Upper lobe of right lung (tissue), 1 donor: ENCODE data around the gene DLG5. TPM values are rescaled to one million over a fixed set of nuclear protein-coding genes. Genes with fewer than 3 reads are reported as not detected.

Experiments used
- ATAC-seq: fragments of 200-7000 bp; cut with Tn5 transposase; one replicate; pipeline ENCODE4 v1.9.1; 2020; ENCODE audit warnings: mild to moderate bottlenecking, moderate library complexity
- DNase-seq: peaks from one replicate; pipeline ENCODE4 v3.0.0-alpha.2; 2020
- H3K27ac ChIP-seq: fragments of 200-600 bp; one replicate; pipeline ENCODE4 v1.8.0; 2022
- H3K27me3 ChIP-seq: fragments of 200-600 bp; one replicate; pipeline ENCODE4 v1.8.0; 2022; ENCODE audit warnings: mild to moderate bottlenecking
- H3K36me3 ChIP-seq: fragments of 200-600 bp; one replicate; pipeline ENCODE4 v1.8.0; 2022
- H3K4me1 ChIP-seq: fragments of 200-600 bp; one replicate; pipeline ENCODE4 v1.8.0; 2022
- H3K4me3 ChIP-seq: fragments of 200-600 bp; one replicate; pipeline ENCODE4 v1.8.0; 2022; ENCODE audit warnings: mild to moderate bottlenecking
- H3K9me3 ChIP-seq: fragments of 200-600 bp; one replicate; pipeline ENCODE4 v1.8.0; 2022
- CTCF ChIP-seq: fragments of 200-600 bp; IDR thresholded peaks from one replicate; pipeline ENCODE4 v1.8.0; 2022; ENCODE audit warnings: antibody characterized with exemption
- intact Hi-C: fragments of 100-400 bp; cut with DNase I; formaldehyde crosslinking; loops from one replicate; pipeline ENCODE4 v1.11.0; 2022
- total RNA-seq: library from RNA; stranded (reverse); fragmentation: NEBNext Ultra II Directional; extraction: Animal tissue kit (Norgen Biotek cat#: 25700); gene quantifications from one replicate; pipeline ENCODE4 v1.2.1, GENCODE V29; 2021
- donor health status: DM: no; HTN: yes; CAD: no; lungs with severe emphysema.

Gene DLG5
- total RNA-seq, 1 donor from 2014 or later: 19.3 TPM

DNA sequence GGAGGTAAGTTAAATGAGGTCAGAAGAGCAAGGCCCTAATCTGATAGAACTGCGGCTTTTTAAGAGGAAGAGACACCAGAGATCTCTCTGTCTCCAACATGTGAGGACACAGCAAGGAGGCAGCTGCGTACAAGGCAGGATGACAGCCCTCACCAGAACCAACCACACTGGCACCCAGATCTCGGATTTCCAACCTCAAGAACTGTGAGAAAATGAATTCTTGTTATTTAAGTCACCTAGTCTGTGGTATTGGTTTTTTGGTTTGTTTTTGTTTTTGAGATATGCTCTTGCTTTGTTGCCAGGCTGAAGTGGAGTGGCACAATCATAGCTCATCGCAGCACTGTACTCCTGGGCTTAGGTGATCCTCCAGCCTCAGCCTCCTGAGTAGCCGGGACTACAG, 127.2 kb downstream of the DLG5 start:
- DNase-seq: no peak
- TF ChIP-seq CTCF: no peak
- no peak for ATAC-seq
- Histone ChIP-seq H3K27me3 (no peaks in the 10 kb centered on the region), H3K36me3 (peaks cover 61% of the 10 kb centered on the region), H3K9me3 (no peaks in the 10 kb centered on the region), H3K27ac (no peak overlapping the region), H3K4me3 (no peak overlapping the region), H3K4me1 (no peaks in the 10 kb centered on the region)
- intact Hi-C loops: no loop called here

GRCh38 chr10:77798940-77799339, 127.6 kb downstream of the DLG5 start:
- Histone ChIP-seq H3K36me3 (peaks cover 61% of the 10 kb centered on the region), H3K27ac (no peak overlapping the region), H3K4me3 (no peak overlapping the region), H3K4me1 (no peaks in the 10 kb centered on the region), H3K27me3 (no peaks in the 10 kb centered on the region), H3K9me3 (no peaks in the 10 kb centered on the region)
- intact Hi-C loops: no loop called here
- DNase-seq (no peak), ATAC-seq (no peak)
- no peak for TF ChIP-seq CTCF

GRCh38 chr10:77796311-77796915, 130.1 kb downstream of the DLG5 start:
- DNase-seq: no peak
- H3K27me3 ChIP-seq: no peaks in the 10 kb centered on the region
- no peaks in the 10 kb centered on the region for H3K9me3 ChIP-seq
- peaks cover 75% of the 10 kb centered on the region for H3K36me3 ChIP-seq
- no peak for ATAC-seq
- intact Hi-C loops: no loop called here
- H3K4me3 ChIP-seq: no peak overlapping the region
- H3K4me1 ChIP-seq: no peaks in the 10 kb centered on the region
- H3K27ac ChIP-seq: no peak overlapping the region
- no peak for TF ChIP-seq CTCF

DNA sequence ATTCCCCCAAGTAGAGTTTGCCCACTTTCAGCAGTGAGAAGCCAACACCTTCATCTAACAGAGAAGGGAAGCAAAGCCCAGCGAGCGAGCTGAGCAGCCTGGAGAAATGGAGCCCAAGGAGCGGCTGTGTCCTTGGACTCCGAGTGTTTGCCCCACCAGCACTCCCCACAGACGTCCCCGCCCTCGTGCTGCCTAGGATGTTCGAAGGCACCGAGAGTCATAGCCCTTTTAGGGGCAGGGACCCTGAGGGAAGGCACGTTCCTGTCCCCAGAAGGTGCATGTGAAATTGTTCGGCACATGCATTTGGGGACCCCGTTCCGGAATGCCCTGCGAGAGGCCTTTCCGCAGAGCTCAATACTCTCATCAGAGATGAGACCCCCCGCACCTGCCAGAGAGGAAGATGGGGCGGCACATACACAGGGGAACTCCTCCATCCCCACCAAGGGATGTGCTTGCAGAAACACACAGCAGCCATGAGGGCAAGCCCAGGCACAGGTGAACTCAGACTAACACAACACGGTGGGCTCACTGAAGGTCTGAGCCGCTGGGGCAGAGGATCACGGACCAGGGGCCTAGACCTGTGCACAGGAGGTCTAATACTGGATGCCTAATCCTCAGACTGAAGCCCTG, 131.0 kb downstream of the DLG5 start:
- H3K9me3 ChIP-seq: no peaks in the 10 kb centered on the region
- DNase-seq (no peak), ATAC-seq (no peak)
- intact Hi-C loops: no loop called here
- TF ChIP-seq CTCF: no peak
- no peak overlapping the region for H3K27ac ChIP-seq
- no peak overlapping the region for H3K4me3 ChIP-seq
- H3K36me3 ChIP-seq: peaks cover 75% of the 10 kb centered on the region
- H3K4me1 ChIP-seq: no peaks in the 10 kb centered on the region
- H3K27me3 ChIP-seq: no peaks in the 10 kb centered on the region

GRCh38 chr10:77794256-77795142, 132.1 kb downstream of the DLG5 start:
- Histone ChIP-seq H3K9me3 (no peaks in the 10 kb centered on the region), H3K4me3 (no peak overlapping the region), H3K27me3 (no peaks in the 10 kb centered on the region), H3K27ac (no peak overlapping the region), H3K36me3 (peaks cover 68% of the 10 kb centered on the region), H3K4me1 (no peaks in the 10 kb centered on the region)
- no peak for ATAC-seq
- intact Hi-C loops: no loop called here
- no peak for TF ChIP-seq CTCF
- DNase-seq: no peak
